ENCODE data around the gene COX4I1. TPM values are rescaled to one million over a fixed set of nuclear protein-coding genes. Genes with fewer than 3 reads are reported as not detected.

COX4I1 gene
- total RNA-seq, 1 donor from 2014 or later: 308 TPM

DNA sequence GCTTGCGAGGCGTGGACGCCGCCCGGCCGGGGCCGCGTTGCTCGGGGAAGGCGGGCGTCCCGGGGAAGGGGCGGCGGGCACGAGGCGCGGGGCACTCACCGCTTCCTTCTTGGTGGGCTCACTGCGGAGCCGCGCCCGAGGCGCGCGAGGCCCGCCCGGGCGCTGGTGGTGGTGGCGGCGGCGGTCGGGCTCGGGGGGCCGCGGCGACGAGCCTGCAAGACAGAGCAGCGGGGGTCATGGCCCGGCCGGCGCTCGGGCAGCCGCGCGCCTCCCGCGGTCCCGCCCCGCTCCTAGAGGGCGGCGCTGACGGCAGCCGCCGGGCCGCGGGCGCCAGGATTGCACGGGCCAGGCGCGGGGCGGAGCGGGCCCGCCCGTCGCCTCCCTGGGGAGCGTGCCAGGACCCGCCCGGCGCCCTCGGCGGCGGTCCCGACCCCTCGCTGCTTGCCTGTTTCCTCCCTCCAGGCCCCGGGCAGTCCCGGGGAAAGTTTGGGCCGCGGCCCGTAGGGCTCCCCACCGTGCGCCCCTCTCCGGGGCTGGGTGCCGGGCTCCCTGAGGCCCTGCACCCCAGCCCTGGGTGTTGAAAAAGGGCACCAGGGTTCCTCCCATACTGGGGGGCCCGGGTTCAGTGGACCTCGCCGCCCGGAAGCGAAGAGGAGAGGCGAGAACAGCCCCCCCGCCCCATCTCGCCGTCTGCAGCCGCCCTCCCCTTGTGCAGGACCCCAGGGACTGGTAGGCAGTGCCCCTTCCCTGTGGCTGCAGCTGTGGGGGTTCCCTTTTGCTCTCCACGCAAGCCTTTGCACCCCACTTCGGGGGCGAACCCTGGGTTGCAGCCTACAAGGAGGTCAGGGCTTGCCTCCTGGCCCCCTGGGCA is 48.4 kb upstream of the COX4I1 start, which contains the start of gene C16orf74:
Gene C16orf74 (minus strand): TSS at position 270 of the 871 bp plus-strand sequence. CDS start 15,879 bp downstream, outside the sequence.
- Histone ChIP-seq H3K9me3 (ENCODE audit: low read depth) (no peaks in the 10 kb centered on the region), H3K27me3 (peaks cover 50% of the 10 kb centered on the region), H3K79me2 (ENCODE audit: low read depth) (no peaks in the 10 kb centered on the region), H3K9ac (no peak within 1 kb of the TSS), H3F3A (ENCODE audit: low read depth) (peaks cover 18% of the 10 kb centered on the region), H3K4me3 (peak within 1 kb of the TSS; percentile 71), H3K4me2 (peak within 1 kb of the TSS; percentile 84), H3K4me1 (peaks cover 29% of the 10 kb centered on the region), H2AFZ (replicated peaks) (peak within 1 kb of the TSS; percentile 92), H3K36me3 (no peaks in the 10 kb centered on the region), H3K27ac (no peak within 1 kb of the TSS), H4K20me1 (ENCODE audit: low read depth) (peaks cover 17% of the 10 kb centered on the region)
- Mint-ChIP-seq H3K27ac (no peak within 1 kb of the TSS), H3K27me3 (ENCODE audit: insufficient read depth, low read depth) (peaks cover 19% of the 10 kb centered on the region), H3K9me3 (no peaks in the 10 kb centered on the region), H3K4me1 (peaks cover 13% of the 10 kb centered on the region), H3K36me3 (no peaks in the 10 kb centered on the region), H3K4me3 (peak within 1 kb of the TSS; percentile 87)
- TF ChIP-seq, protein P1, sequence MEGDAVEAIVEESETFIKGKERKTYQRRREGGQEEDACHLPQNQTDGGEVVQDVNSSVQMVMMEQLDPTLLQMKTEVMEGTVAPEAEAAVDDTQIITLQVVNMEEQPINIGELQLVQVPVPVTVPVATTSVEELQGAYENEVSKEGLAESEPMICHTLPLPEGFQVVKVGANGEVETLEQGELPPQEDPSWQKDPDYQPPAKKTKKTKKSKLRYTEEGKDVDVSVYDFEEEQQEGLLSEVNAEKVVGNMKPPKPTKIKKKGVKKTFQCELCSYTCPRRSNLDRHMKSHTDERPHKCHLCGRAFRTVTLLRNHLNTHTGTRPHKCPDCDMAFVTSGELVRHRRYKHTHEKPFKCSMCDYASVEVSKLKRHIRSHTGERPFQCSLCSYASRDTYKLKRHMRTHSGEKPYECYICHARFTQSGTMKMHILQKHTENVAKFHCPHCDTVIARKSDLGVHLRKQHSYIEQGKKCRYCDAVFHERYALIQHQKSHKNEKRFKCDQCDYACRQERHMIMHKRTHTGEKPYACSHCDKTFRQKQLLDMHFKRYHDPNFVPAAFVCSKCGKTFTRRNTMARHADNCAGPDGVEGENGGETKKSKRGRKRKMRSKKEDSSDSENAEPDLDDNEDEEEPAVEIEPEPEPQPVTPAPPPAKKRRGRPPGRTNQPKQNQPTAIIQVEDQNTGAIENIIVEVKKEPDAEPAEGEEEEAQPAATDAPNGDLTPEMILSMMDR (IDR thresholded peaks at IDR 0.05): no peak
- peak; percentile 22 for TF ChIP-seq EZH2 (IDR thresholded peaks at IDR 0.05)
- DNase-seq (ENCODE audit: low spot score): peak; percentile 82

DNA sequence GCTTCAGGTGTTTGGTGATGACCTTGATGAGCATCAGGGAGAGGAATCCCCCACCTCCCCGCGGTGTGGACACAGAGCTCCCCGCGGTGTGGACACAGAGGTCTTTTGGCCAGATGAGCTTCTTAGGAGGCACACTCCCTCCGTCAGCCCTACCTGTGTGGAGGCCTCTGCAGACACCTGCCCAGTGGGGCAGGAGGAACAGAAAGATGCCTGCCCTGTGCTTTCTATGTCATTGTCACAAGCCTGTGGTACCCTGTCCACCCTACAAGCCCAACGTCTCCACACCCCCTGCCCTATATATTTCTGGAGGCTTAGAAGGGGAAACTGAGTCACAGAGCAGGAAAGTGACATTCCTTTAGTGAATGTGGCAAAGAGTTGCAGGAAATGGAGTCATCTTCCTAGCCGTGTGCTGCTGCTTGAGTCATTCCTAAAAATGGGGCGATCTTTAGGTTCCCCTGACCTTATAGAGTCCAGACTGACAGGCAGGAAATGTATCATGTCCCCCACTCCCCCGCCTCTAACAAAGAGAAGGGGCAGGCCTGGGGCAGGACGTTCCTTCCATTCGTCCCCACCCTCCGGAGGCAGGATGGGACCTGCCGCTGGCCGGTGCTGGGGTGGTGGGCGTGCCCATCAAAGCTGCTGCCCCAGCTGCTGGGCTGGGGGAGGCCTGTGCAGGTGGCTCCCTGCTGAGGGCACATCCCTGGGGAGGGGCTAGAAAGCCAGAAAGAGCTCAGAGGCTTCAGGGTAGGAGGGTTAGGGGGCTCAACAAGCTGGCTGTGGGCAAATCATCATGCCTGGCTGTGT is 47.6 kb upstream of the COX4I1 start:
- Histone ChIP-seq H3K9me3 (ENCODE audit: low read depth) (no peaks in the 10 kb centered on the region), H3K4me1 (peaks cover 25% of the 10 kb centered on the region), H2AFZ (replicated peaks) (no peak overlapping the region), H3K79me2 (ENCODE audit: low read depth) (no peaks in the 10 kb centered on the region), H3K4me3 (no peak overlapping the region), H3K27me3 (peaks cover 50% of the 10 kb centered on the region), H3K9ac (no peak overlapping the region), H3F3A (ENCODE audit: low read depth) (peaks cover 18% of the 10 kb centered on the region), H3K27ac (no peak overlapping the region), H3K36me3 (no peaks in the 10 kb centered on the region), H4K20me1 (ENCODE audit: low read depth) (peaks cover 17% of the 10 kb centered on the region), H3K4me2 (peak overlapping the region; percentile 84)
- H3K27ac Mint-ChIP-seq: no peak overlapping the region
- H3K9me3 Mint-ChIP-seq: no peaks in the 10 kb centered on the region
- H3K36me3 Mint-ChIP-seq: no peaks in the 10 kb centered on the region
- H3K27me3 Mint-ChIP-seq (ENCODE audit: insufficient read depth, low read depth): peaks cover 19% of the 10 kb centered on the region
- TF ChIP-seq, protein P1 (IDR thresholded peaks at IDR 0.05): no peak
- no peak for TF ChIP-seq EZH2phosphoT487 (IDR thresholded peaks at IDR 0.05)
- peak; percentile 29 for TF ChIP-seq EZH2 (IDR thresholded peaks at IDR 0.05)
- DNase-seq (ENCODE audit: low spot score): no peak
- H3K4me1 Mint-ChIP-seq: peaks cover 17% of the 10 kb centered on the region
- H3K4me3 Mint-ChIP-seq: peak overlapping the region; percentile 70

DNA sequence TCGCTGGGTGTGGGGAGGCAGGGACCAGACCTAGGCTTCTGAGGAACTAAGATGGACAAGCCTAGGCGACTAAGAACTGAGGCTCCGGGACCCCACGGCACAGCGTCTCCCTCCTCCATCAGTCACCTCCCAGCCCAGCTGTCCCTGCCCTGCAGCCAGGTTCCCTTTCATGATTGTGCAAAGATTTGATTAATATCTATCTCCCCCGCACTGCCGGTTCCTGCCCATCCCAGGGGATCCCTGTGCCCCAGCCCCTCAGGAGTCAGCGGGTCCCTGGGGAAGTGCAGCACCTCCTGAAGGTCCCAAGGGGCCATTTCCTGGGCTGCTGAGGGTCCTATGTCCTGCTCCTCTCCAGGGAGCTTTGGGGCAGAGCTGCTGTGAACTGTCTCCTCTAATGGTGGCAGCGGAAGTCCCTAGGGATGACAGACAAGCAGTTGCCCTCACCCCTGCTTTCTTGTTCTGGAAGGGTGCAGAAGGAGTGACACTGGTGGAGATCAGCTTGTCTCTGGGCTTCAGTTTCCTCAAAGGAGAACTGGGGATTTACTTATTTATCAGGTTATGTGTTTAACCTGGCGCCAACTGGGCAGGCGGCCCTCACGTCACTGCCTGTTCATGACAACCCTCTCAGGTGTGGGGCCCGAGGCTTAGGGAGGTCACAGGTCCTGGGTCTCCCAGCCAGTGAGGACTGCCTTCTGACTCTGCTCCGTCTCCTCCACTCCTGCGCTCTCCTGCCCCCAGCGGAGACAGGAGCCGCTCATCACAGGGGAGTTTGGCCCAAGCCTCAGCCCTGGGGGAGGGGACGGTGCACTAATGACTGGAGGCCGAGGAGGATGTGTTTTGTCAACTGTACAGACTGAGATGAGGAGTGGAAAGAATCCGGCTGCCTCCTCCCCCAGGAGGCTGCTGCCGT is 46.7 kb upstream of the COX4I1 start:
- no peak overlapping the region for H2AFZ ChIP-seq (replicated peaks)
- H3F3A ChIP-seq (ENCODE audit: low read depth): peaks cover 18% of the 10 kb centered on the region
- no peaks in the 10 kb centered on the region for H3K9me3 Mint-ChIP-seq
- no peaks in the 10 kb centered on the region for H3K36me3 Mint-ChIP-seq
- H3K4me3 Mint-ChIP-seq: no peak overlapping the region
- DNase-seq (ENCODE audit: low spot score): peak; percentile 78
- H4K20me1 ChIP-seq (ENCODE audit: low read depth): peaks cover 17% of the 10 kb centered on the region
- no peaks in the 10 kb centered on the region for H3K79me2 ChIP-seq (ENCODE audit: low read depth)
- peaks cover 19% of the 10 kb centered on the region for H3K27me3 Mint-ChIP-seq (ENCODE audit: insufficient read depth, low read depth)
- TF ChIP-seq, protein P1 (IDR thresholded peaks at IDR 0.05): peak; percentile 47
- TF ChIP-seq EZH2 (IDR thresholded peaks at IDR 0.05): no peak
- no peak overlapping the region for H3K4me3 ChIP-seq
- no peak overlapping the region for H3K9ac ChIP-seq
- no peaks in the 10 kb centered on the region for H3K9me3 ChIP-seq (ENCODE audit: low read depth)
- H3K4me1 Mint-ChIP-seq: peaks cover 17% of the 10 kb centered on the region
- no peak overlapping the region for H3K4me2 ChIP-seq
- H3K4me1 ChIP-seq: peaks cover 22% of the 10 kb centered on the region
- H3K27me3 ChIP-seq: peaks cover 50% of the 10 kb centered on the region
- H3K27ac ChIP-seq: no peak overlapping the region
- no peak overlapping the region for H3K27ac Mint-ChIP-seq
- H3K36me3 ChIP-seq: no peaks in the 10 kb centered on the region
